ENCODE data around the gene WDR7. TPM values are rescaled to one million over a fixed set of nuclear protein-coding genes. Genes with fewer than 3 reads are reported as not detected.

The WDR7 gene
- total and polyA plus RNA-seq, 9 of the 15 experiments (the other 6 are each of a cell fraction or from before 2014, with no cell fraction given), result 1.4 to 9.4 (median 5.3) TPM

- TF ChIP-seq BCLAF1 (IDR thresholded peaks at IDR 0.05; ENCODE audit: borderline replicate concordance in 1 of 2, control insufficient read depth in 1 of 2, low read depth in 2 of 2, low read length in 1 of 2), result no peak
- no peak for TF ChIP-seq SIRT6 (IDR thresholded peaks at IDR 0.05; ENCODE audit: low read depth, low read length)
- TF ChIP-seq DDX20 (tag; IDR thresholded peaks at IDR 0.05; ENCODE audit: low read depth), result no peak
- TF ChIP-seq U2AF2 (optimal IDR thresholded peaks at IDR 0.05; ENCODE audit: low read depth, low read length), result no peak
- TF ChIP-seq SMAD3 (CRISPR knock-in tag; conservative IDR thresholded peaks at IDR 0.05), result no peak
- TF ChIP-seq ZNF175 (CRISPR knock-in tag; IDR thresholded peaks at IDR 0.05; ENCODE audit: low read depth), result no peak
- TF ChIP-seq ZFPM2 (CRISPR knock-in tag; IDR thresholded peaks at IDR 0.05), result no peak
- TF ChIP-seq, protein P1, sequence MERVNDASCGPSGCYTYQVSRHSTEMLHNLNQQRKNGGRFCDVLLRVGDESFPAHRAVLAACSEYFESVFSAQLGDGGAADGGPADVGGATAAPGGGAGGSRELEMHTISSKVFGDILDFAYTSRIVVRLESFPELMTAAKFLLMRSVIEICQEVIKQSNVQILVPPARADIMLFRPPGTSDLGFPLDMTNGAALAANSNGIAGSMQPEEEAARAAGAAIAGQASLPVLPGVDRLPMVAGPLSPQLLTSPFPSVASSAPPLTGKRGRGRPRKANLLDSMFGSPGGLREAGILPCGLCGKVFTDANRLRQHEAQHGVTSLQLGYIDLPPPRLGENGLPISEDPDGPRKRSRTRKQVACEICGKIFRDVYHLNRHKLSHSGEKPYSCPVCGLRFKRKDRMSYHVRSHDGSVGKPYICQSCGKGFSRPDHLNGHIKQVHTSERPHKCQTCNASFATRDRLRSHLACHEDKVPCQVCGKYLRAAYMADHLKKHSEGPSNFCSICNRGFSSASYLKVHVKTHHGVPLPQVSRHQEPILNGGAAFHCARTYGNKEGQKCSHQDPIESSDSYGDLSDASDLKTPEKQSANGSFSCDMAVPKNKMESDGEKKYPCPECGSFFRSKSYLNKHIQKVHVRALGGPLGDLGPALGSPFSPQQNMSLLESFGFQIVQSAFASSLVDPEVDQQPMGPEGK (CRISPR knock-in tag; IDR thresholded peaks at IDR 0.05; ENCODE audit: borderline replicate concordance), result no peak
- TF ChIP-seq, protein P2, sequence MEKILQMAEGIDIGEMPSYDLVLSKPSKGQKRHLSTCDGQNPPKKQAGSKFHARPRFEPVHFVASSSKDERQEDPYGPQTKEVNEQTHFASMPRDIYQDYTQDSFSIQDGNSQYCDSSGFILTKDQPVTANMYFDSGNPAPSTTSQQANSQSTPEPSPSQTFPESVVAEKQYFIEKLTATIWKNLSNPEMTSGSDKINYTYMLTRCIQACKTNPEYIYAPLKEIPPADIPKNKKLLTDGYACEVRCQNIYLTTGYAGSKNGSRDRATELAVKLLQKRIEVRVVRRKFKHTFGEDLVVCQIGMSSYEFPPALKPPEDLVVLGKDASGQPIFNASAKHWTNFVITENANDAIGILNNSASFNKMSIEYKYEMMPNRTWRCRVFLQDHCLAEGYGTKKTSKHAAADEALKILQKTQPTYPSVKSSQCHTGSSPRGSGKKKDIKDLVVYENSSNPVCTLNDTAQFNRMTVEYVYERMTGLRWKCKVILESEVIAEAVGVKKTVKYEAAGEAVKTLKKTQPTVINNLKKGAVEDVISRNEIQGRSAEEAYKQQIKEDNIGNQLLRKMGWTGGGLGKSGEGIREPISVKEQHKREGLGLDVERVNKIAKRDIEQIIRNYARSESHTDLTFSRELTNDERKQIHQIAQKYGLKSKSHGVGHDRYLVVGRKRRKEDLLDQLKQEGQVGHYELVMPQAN (IDR thresholded peaks at IDR 0.05; ENCODE audit: borderline replicate concordance), result no peak
- no peak for TF ChIP-seq DMBX1 (CRISPR knock-in tag; IDR thresholded peaks at IDR 0.05; ENCODE audit: borderline replicate concordance)
- no peak for TF ChIP-seq ZNF551 (CRISPR knock-in tag; IDR thresholded peaks at IDR 0.05)
- TF ChIP-seq LCOR (CRISPR knock-in tag; IDR thresholded peaks at IDR 0.05), result no peak
- no peak for TF ChIP-seq ZBTB12 (CRISPR knock-in tag; IDR thresholded peaks at IDR 0.05)
- TF ChIP-seq CEBPB (tag; IDR thresholded peaks at IDR 0.05), result no peak
- peak; percentile 80 for TF ChIP-seq EP300 (IDR thresholded peaks at IDR 0.05; ENCODE audit: low read length)
- TF ChIP-seq ATF2 (CRISPR knock-in tag; IDR thresholded peaks at IDR 0.05), result no peak
- TF ChIP-seq ZBTB2 (IDR thresholded peaks at IDR 0.05), result no peak
Measured at GRCh38 chr18:57051657-57052044, 400.5 kb downstream of the WDR7 start (continued).

All from K562 (cell line).